ENCODE data around the gene ADD3. TPM values are rescaled to one million over a fixed set of nuclear protein-coding genes. Genes with fewer than 3 reads are reported as not detected.

The ADD3 gene
- total RNA-seq, 1 experiment from 2014 or later = 59.9 TPM

DNA sequence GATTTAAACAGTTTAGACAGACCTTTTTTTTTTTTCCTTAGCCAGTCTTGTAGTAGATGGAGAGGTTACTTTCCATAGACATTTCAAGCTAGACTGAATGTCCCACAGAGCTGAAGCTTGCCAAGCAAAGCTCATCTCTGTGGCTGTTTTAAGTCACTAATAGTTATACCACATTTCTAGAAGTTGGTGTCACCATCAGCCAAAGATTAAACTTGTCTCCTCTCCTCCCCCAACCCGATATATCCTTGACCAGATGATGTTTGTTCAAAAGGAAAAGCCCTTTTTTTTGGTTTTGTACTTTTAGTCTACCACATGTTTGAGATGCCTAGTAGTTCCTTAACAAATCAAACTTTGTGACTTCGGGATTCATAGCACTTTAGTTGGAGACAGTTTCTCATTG, 66.1 kb downstream of the ADD3 start:
- TF ChIP-seq, protein P1, sequence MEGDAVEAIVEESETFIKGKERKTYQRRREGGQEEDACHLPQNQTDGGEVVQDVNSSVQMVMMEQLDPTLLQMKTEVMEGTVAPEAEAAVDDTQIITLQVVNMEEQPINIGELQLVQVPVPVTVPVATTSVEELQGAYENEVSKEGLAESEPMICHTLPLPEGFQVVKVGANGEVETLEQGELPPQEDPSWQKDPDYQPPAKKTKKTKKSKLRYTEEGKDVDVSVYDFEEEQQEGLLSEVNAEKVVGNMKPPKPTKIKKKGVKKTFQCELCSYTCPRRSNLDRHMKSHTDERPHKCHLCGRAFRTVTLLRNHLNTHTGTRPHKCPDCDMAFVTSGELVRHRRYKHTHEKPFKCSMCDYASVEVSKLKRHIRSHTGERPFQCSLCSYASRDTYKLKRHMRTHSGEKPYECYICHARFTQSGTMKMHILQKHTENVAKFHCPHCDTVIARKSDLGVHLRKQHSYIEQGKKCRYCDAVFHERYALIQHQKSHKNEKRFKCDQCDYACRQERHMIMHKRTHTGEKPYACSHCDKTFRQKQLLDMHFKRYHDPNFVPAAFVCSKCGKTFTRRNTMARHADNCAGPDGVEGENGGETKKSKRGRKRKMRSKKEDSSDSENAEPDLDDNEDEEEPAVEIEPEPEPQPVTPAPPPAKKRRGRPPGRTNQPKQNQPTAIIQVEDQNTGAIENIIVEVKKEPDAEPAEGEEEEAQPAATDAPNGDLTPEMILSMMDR (conservative IDR thresholded peaks at IDR 0.05) = no peak
- Histone ChIP-seq H2BK5ac (ENCODE audit: insufficient read length, low read length) (no peak overlapping the region), H3K14ac (ENCODE audit: insufficient read depth, low read length) (no peak overlapping the region), H3K23ac (ENCODE audit: insufficient read length, low read depth, low read length) (no peak overlapping the region), H4K5ac (ENCODE audit: insufficient read length, low read depth, low read length) (no peak overlapping the region), H2BK120ac (ENCODE audit: low read depth, low read length, poor library complexity, severe bottlenecking) (no peak overlapping the region), H4K20me1 (ENCODE audit: control insufficient read depth, insufficient read depth, insufficient read length) (no peaks in the 10 kb centered on the region), H4K91ac (ENCODE audit: insufficient read length, low read depth, low read length) (no peak overlapping the region), H3K27me3 (ENCODE audit: insufficient read depth, low read length) (no peaks in the 10 kb centered on the region), H3K56ac (ENCODE audit: insufficient read length, low read depth, low read length) (no peak overlapping the region), H2BK12ac (ENCODE audit: insufficient read length, low read depth, low read length) (no peak overlapping the region), H2AFZ (ENCODE audit: low read length) (no peak overlapping the region), H2BK20ac (ENCODE audit: low read depth, low read length, poor library complexity, severe bottlenecking) (no peak overlapping the region), H3T11ph (ENCODE audit: low read length) (no peak overlapping the region), H3K18ac (ENCODE audit: insufficient read length, low read depth, low read length) (no peak overlapping the region), H2BK15ac (ENCODE audit: low read depth, low read length) (no peak overlapping the region), H3K4me2 (ENCODE audit: insufficient read depth, insufficient read length, low read length) (no peak overlapping the region), H3K79me1 (ENCODE audit: insufficient read depth, low read depth, low read length, poor library complexity, severe bottlenecking) (no peaks in the 10 kb centered on the region), H3K9ac (ENCODE audit: extremely low read depth, insufficient read length, low read length) (no peak overlapping the region), H3K9me3 (ENCODE audit: control insufficient read depth, low read depth, low read length) (no peaks in the 10 kb centered on the region), H3K4ac (ENCODE audit: low read depth, low read length) (no peak overlapping the region), H3K27ac (ENCODE audit: insufficient read length, low read depth, low read length) (no peak overlapping the region), H3K4me1 (ENCODE audit: insufficient read depth, low read length) (no peaks in the 10 kb centered on the region; the same call in 1 of the 2 replicates), H3K79me2 (ENCODE audit: insufficient read depth, low read length) (no peaks in the 10 kb centered on the region; the same call in 1 of the 2 replicates), H2AK5ac (ENCODE audit: insufficient read length, low read length) (no peak overlapping the region), H4K8ac (replicated peaks; ENCODE audit: insufficient read length, low read depth, low read length) (no peak overlapping the region), H3K23me2 (ENCODE audit: insufficient read length, low read depth, low read length, poor library complexity, severe bottlenecking) (no peaks in the 10 kb centered on the region)
- H3K27ac Mint-ChIP-seq = no peak overlapping the region; a peak in 1 of 7 replicates
- H3K9me3 Mint-ChIP-seq = no peaks in the 10 kb centered on the region
- no peaks in the 10 kb centered on the region for H3K36me3 Mint-ChIP-seq (ENCODE audit: insufficient read depth in 1 of 3, low read depth in 3 of 3)
- no peaks in the 10 kb centered on the region for H3K27me3 Mint-ChIP-seq (ENCODE audit: low read depth)
- no CpG with 5 or more reads among the region's 2 CpGs for WGBS (ENCODE audit: extremely low coverage, insufficient read length, low lambda C conversion rate)
- no peak for DNase-seq
- H3K4me1 Mint-ChIP-seq = peaks cover 34 to 43% of the 10 kb centered on the region in 2 experiments
- H3K4me3 Mint-ChIP-seq = no peak overlapping the region

All from H9 (cell line).